HS-27A (cell line): ENCODE results near the gene AGO3.
"Not testable (repeated sequence)": the region's sequence is repeated elsewhere in the genome, so short reads cannot be mapped to it uniquely, and the experiment has no call there.

Experiments used
- DNase-seq: peaks from one replicate; pipeline ENCODE4 v3.0.0-alpha.2; 2012; ENCODE audit warnings: low read depth, missing footprints

AGO3 gene

GRCh38 chr1:35930593-35931445, at the start of gene AGO3:
Gene AGO3, plus strand, starts transcription at chr1:35931105. Its CDS starts 322 bp downstream, at chr1:35931427.
- peak; percentile 57 for DNase-seq

- DNase-seq, result no peak
These were observed 49.0 kb upstream of the AGO3 start for GRCh38 chr1:35881850-35882273.

- DNase-seq, result no peak
These were observed 48.3 kb upstream of the AGO3 start for GRCh38 chr1:35882586-35882944.

GRCh38 chr1:35882945-35883634, 47.8 kb upstream of the AGO3 start, which contains the start of gene AGO1:
Gene AGO1, plus strand, starts transcription at chr1:35883209. Its CDS starts 213 bp downstream, at chr1:35883422.
- DNase-seq, result peak; percentile 75

- DNase-seq, result no peak
These were observed 47.2 kb upstream of the AGO3 start for GRCh38 chr1:35883635-35884101.

- DNase-seq, result no peak
These were observed 46.0 kb upstream of the AGO3 start for GRCh38 chr1:35884934-35885333.

- DNase-seq, result no peak
These were observed 44.8 kb upstream of the AGO3 start for GRCh38 chr1:35885961-35886558.

GRCh38 chr1:35886577-35887431, 44.1 kb upstream of the AGO3 start:
- DNase-seq, result no peak

GRCh38 chr1:35887508-35887907, 43.4 kb upstream of the AGO3 start:
- no peak for DNase-seq

GRCh38 chr1:35888255-35888654, 42.6 kb upstream of the AGO3 start:
- DNase-seq, result no peak

GRCh38 chr1:35888981-35889380, 41.9 kb upstream of the AGO3 start:
- not testable (repeated sequence) for DNase-seq

GRCh38 chr1:35893051-35893879, 37.6 kb upstream of the AGO3 start:
- DNase-seq, result no peak

- no peak for DNase-seq
These were observed 36.7 kb upstream of the AGO3 start for GRCh38 chr1:35894183-35894582.

- no peak for DNase-seq
These were observed 36.2 kb upstream of the AGO3 start for GRCh38 chr1:35894656-35895055.

GRCh38 chr1:35899941-35900340, 31.0 kb upstream of the AGO3 start:
- DNase-seq, result no peak

GRCh38 chr1:35901235-35901634, 29.7 kb upstream of the AGO3 start:
- DNase-seq, result no peak

GRCh38 chr1:35902671-35903070, 28.2 kb upstream of the AGO3 start:
- DNase-seq, result no peak

GRCh38 chr1:35914717-35915116, 16.2 kb upstream of the AGO3 start:
- DNase-seq, result no peak

GRCh38 chr1:35915693-35916092, 15.2 kb upstream of the AGO3 start:
- no peak for DNase-seq

- DNase-seq, result no peak
These were observed 7.1 kb upstream of the AGO3 start for GRCh38 chr1:35923791-35924221.

- DNase-seq, result no peak
These were observed 6.1 kb upstream of the AGO3 start for GRCh38 chr1:35924838-35925237.
